ENCODE measurements around the gene MYT1. TPM values are rescaled to one million over a fixed set of nuclear protein-coding genes. Genes with fewer than 3 reads are reported as not detected.

The MYT1 gene
- polyA plus RNA-seq, 1 of the 3 experiments (the other 2 are of a cell fraction) = 0.10 TPM

- TF ChIP-seq TCF12 (IDR thresholded peaks at IDR 0.05) (no peak), GATA2 (CRISPR knock-in tag; IDR thresholded peaks at IDR 0.05) (no peak), FOXJ3 (CRISPR knock-in tag; IDR thresholded peaks at IDR 0.05) (no peak), RCOR1 (IDR thresholded peaks at IDR 0.05; ENCODE audit: low read length) (no peak), SIN3A (IDR thresholded peaks at IDR 0.05; ENCODE audit: borderline replicate concordance, low read depth, low read length) (no peak), GABPA (IDR thresholded peaks at IDR 0.05; ENCODE audit: low read depth) (no peak)
- TF ChIP-seq, protein P1, sequence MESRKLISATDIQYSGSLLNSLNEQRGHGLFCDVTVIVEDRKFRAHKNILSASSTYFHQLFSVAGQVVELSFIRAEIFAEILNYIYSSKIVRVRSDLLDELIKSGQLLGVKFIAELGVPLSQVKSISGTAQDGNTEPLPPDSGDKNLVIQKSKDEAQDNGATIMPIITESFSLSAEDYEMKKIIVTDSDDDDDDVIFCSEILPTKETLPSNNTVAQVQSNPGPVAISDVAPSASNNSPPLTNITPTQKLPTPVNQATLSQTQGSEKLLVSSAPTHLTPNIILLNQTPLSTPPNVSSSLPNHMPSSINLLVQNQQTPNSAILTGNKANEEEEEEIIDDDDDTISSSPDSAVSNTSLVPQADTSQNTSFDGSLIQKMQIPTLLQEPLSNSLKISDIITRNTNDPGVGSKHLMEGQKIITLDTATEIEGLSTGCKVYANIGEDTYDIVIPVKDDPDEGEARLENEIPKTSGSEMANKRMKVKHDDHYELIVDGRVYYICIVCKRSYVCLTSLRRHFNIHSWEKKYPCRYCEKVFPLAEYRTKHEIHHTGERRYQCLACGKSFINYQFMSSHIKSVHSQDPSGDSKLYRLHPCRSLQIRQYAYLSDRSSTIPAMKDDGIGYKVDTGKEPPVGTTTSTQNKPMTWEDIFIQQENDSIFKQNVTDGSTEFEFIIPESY (IDR thresholded peaks at IDR 0.05; ENCODE audit: borderline replicate concordance, low read depth) = no peak
- H3K4me1 ChIP-seq (ENCODE audit: control insufficient read depth in 1 of 2, insufficient read depth in 2 of 2, low read depth in 1 of 2, low read length in 1 of 2) = peaks cover 0 to 46% of the 10 kb centered on the region in 2 experiments; a peak in 1 of 4 replicates
- no peaks in the 10 kb centered on the region for H3K9me3 ChIP-seq
- no peak overlapping the region for H2AFZ ChIP-seq (ENCODE audit: low read depth)
- H3K9ac ChIP-seq = no peak overlapping the region
- ChIA-PET POLR2A (no interaction called here), CTCF (interaction anchor here (1.2 to 1.4 kb wide), 2 partner anchors 31 to 67 kb away, joined by 3 to 4 read pairs; partner anchors contain the start of gene LKAAEAR1)
- H3K79me2 ChIP-seq (ENCODE audit: insufficient read depth) = no peaks in the 10 kb centered on the region
- no peak for DNase-seq
- H3K4me3 ChIP-seq (ENCODE audit: low read depth in 2 of 2, low read length in 1 of 2) = no peak overlapping the region
- H3K27me3 ChIP-seq (ENCODE audit: insufficient read depth) = no peaks in the 10 kb centered on the region
- no peaks in the 10 kb centered on the region for H3F3A ChIP-seq (replicated peaks; ENCODE audit: insufficient read depth)
- no peaks in the 10 kb centered on the region for H4K20me1 ChIP-seq (ENCODE audit: insufficient read depth)
- H3K4me2 ChIP-seq = no peak overlapping the region
- 51% methylated on average over 12 of the region's 13 CpGs for WGBS (ENCODE audit: low lambda C conversion rate)
- no peaks in the 10 kb centered on the region for H3K9me2 ChIP-seq
- H3K27ac ChIP-seq (ENCODE audit: low read depth in 2 of 2, low read length in 1 of 2) = no peak overlapping the region
- no peaks in the 10 kb centered on the region for H3K36me3 ChIP-seq (replicated peaks in 1 of 2; ENCODE audit: control insufficient read depth in 1 of 2, insufficient read depth in 2 of 2, low read length in 1 of 2)
Measured at GRCh38 chr20:64150756-64151632, 13.3 kb upstream of the MYT1 start.

GRCh38 chr20:64151633-64152530 is 12.4 kb upstream of the MYT1 start:
- Histone ChIP-seq H3K27ac (ENCODE audit: low read depth in 2 of 2, low read length in 1 of 2) (no peak overlapping the region), H3F3A (replicated peaks; ENCODE audit: insufficient read depth) (no peaks in the 10 kb centered on the region), H4K20me1 (ENCODE audit: insufficient read depth) (no peaks in the 10 kb centered on the region), H3K36me3 (replicated peaks in 1 of 2; ENCODE audit: control insufficient read depth in 1 of 2, insufficient read depth in 2 of 2, low read length in 1 of 2) (no peaks in the 10 kb centered on the region), H3K4me1 (ENCODE audit: control insufficient read depth in 1 of 2, insufficient read depth in 2 of 2, low read depth in 1 of 2, low read length in 1 of 2) (peaks cover 0 to 47% of the 10 kb centered on the region in 2 experiments; a peak in 1 of 4 replicates), H3K9me3 (no peaks in the 10 kb centered on the region), H3K27me3 (ENCODE audit: insufficient read depth) (no peaks in the 10 kb centered on the region), H3K4me3 (ENCODE audit: low read depth in 2 of 2, low read length in 1 of 2) (no peak overlapping the region), H3K4me2 (no peak overlapping the region), H3K79me2 (ENCODE audit: insufficient read depth) (no peaks in the 10 kb centered on the region), H3K9ac (no peak overlapping the region), H3K9me2 (no peaks in the 10 kb centered on the region), H2AFZ (ENCODE audit: low read depth) (no peak overlapping the region)
- TF ChIP-seq SMC3 (IDR thresholded peaks at IDR 0.05; ENCODE audit: low read depth, low read length) (no peak), TAF1 (IDR thresholded peaks at IDR 0.05; ENCODE audit: borderline replicate concordance, low read depth, low read length) (no peak), NFIC (IDR thresholded peaks at IDR 0.05; ENCODE audit: borderline replicate concordance) (no peak), CHD2 (IDR thresholded peaks at IDR 0.05; ENCODE audit: low read length, partially characterized antibody) (no peak)
- TF ChIP-seq, protein P2, sequence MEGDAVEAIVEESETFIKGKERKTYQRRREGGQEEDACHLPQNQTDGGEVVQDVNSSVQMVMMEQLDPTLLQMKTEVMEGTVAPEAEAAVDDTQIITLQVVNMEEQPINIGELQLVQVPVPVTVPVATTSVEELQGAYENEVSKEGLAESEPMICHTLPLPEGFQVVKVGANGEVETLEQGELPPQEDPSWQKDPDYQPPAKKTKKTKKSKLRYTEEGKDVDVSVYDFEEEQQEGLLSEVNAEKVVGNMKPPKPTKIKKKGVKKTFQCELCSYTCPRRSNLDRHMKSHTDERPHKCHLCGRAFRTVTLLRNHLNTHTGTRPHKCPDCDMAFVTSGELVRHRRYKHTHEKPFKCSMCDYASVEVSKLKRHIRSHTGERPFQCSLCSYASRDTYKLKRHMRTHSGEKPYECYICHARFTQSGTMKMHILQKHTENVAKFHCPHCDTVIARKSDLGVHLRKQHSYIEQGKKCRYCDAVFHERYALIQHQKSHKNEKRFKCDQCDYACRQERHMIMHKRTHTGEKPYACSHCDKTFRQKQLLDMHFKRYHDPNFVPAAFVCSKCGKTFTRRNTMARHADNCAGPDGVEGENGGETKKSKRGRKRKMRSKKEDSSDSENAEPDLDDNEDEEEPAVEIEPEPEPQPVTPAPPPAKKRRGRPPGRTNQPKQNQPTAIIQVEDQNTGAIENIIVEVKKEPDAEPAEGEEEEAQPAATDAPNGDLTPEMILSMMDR (IDR thresholded peaks at IDR 0.05) = no peak
- TF ChIP-seq, protein P3, sequence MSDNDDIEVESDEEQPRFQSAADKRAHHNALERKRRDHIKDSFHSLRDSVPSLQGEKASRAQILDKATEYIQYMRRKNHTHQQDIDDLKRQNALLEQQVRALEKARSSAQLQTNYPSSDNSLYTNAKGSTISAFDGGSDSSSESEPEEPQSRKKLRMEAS (IDR thresholded peaks at IDR 0.05; ENCODE audit: low read depth) = no peak
- TF ChIP-seq, protein P1 (IDR thresholded peaks at IDR 0.05; ENCODE audit: borderline replicate concordance, low read depth) = no peak
- WGBS (ENCODE audit: low lambda C conversion rate) = 56% methylated on average over 18 of the region's 24 CpGs
- POLR2A ChIA-PET = no interaction called here
- no peak for DNase-seq
- CTCF ChIA-PET = interaction anchor here (1.2 to 1.4 kb wide), 2 partner anchors 32 to 68 kb away, joined by 3 to 4 read pairs; partner anchors contain the start of gene LKAAEAR1
